Thyroid gland (tissue), 4 donors: ENCODE data around the gene TYW1B.
"Not testable (repeated sequence)": the region's sequence is repeated elsewhere in the genome, so short reads cannot be mapped to it uniquely, and the experiment has no call there.

Experiments used
- CTCF ChIP-seq, 6 experiments: fragments of 200-600 bp in 3 of 6; fragments of 450-650 bp in 3 of 6; sonication (generic) in 3 of 6; IDR thresholded peaks; one replicate each; pipeline ENCODE4 v1.5.1; 2016 to 2019; ENCODE audit warnings: antibody characterized with exemption in 6 of 6, mild to moderate bottlenecking in 2 of 6, inconsistent platforms in 1 of 6, moderate library complexity in 1 of 6
- POLR2A ChIP-seq, 2 donors: fragments of 450-650 bp; IDR thresholded peaks; one replicate each; pipeline ENCODE4 v1.6.1; 2017; ENCODE audit warnings: antibody characterized with exemption in 2 of 2, mild to moderate bottlenecking in 2 of 2, moderate library complexity in 1 of 2

- TF ChIP-seq CTCF, POLR2A (IDR thresholded peaks at IDR 0.05): not testable (repeated sequence)
These were observed 220.0 kb downstream of the TYW1B start for GRCh38 chr7:72607988-72608387.
